GM12891 (cell line): ENCODE measurements around the gene PACSIN2.

Experiments used
- POLR2A ChIP-seq: IDR thresholded peaks from 2 replicates; pipeline ENCODE4 v1.6.1; 2011; ENCODE audit warnings: low read depth, low read length, control low read depth
- TAF1 ChIP-seq: IDR thresholded peaks from 2 replicates; pipeline ENCODE4 v1.6.1; 2011; ENCODE audit warnings: low read depth, low read length, control low read depth

- TF ChIP-seq POLR2A: no peak
- no peak for TF ChIP-seq TAF1
Observed at GRCh38 chr22:43039800-43040199, 24.9 kb upstream of the PACSIN2 start.
